ENCODE results near the gene SFR1. TPM values are rescaled to one million over a fixed set of nuclear protein-coding genes. Genes with fewer than 3 reads are reported as not detected.

SFR1 gene
- total and polyA plus RNA-seq, 10 donors, result 7.5 to 13.2 (median 9.3) TPM

DNA sequence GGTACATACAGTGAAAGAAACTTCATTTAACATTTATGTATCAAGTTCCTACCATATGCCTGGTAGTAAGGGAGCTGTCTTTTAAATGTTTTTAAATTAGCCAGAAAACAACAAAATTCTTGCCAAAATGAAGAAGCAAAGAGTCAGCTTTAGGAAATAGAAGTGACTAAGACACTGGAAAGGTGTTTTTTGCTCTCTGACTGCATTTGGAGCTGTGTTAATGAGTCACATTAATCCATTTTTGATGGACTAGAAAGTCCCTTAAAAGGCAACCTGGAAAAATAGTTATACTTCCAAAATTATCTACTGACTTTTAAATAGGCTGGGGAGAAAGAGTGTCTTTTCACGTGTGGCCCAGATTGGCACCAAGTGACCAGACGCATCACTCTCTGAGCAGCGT lies 32.4 kb upstream of the SFR1 start:
- TF ChIP-seq POLR2A (IDR thresholded peaks at IDR 0.05) (no peak), POLR2AphosphoS5 (IDR thresholded peaks at IDR 0.05) (no peak)
- TF ChIP-seq, protein P1, sequence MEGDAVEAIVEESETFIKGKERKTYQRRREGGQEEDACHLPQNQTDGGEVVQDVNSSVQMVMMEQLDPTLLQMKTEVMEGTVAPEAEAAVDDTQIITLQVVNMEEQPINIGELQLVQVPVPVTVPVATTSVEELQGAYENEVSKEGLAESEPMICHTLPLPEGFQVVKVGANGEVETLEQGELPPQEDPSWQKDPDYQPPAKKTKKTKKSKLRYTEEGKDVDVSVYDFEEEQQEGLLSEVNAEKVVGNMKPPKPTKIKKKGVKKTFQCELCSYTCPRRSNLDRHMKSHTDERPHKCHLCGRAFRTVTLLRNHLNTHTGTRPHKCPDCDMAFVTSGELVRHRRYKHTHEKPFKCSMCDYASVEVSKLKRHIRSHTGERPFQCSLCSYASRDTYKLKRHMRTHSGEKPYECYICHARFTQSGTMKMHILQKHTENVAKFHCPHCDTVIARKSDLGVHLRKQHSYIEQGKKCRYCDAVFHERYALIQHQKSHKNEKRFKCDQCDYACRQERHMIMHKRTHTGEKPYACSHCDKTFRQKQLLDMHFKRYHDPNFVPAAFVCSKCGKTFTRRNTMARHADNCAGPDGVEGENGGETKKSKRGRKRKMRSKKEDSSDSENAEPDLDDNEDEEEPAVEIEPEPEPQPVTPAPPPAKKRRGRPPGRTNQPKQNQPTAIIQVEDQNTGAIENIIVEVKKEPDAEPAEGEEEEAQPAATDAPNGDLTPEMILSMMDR (IDR thresholded peaks at IDR 0.05 in 8 of 11, conservative IDR thresholded peaks at IDR 0.05 in 3 of 11), result no peak
- Histone ChIP-seq H3K9me3 (peaks cover 0 to 3% (median 0%) of the 10 kb centered on the region in 8 donors), H3K36me3 (no peaks in the 10 kb centered on the region), H3K4me1 (no peaks in the 10 kb centered on the region), H3K27me3 (replicated peaks in 1 of 7) (no peaks in the 10 kb centered on the region), H3K4me3 (no peak overlapping the region), H3K27ac (no peak overlapping the region)
- no peak for DNase-seq
- intact Hi-C loops (cut with DNase I; ENCODE audit: low total_unique reads), result loop anchor here (10.0 kb wide), 1 partner anchor 205 kb away; no protein-coding TSS in a partner anchor
- WGBS, 5 donors, result 91 to 95% (median 93%) methylated on average over 3 of the region's 3 CpGs

DNA sequence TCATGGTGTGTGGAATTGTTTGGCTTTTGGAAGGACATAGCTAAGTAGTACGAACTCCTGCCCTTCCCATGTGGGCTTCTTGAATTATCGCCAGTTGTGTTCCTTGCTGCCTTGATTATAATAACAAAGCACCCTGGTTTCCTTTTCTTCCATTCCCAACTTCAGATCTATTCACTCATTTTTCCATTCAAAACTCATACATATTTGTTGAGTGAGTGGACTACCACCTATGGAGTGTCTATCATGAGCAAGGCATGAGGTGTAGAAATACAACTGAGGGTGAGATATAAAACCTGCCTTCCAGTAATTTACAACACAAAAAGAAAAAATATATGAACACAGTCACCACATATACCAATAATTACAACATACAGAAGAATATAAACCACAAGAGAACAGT lies 31.4 kb upstream of the SFR1 start:
- Histone ChIP-seq H3K9me3 (peaks cover 0 to 3% (median 0%) of the 10 kb centered on the region in 8 donors), H3K4me1 (no peaks in the 10 kb centered on the region), H3K27me3 (replicated peaks in 1 of 7) (no peaks in the 10 kb centered on the region), H3K36me3 (no peaks in the 10 kb centered on the region), H3K4me3 (no peak overlapping the region), H3K27ac (no peak overlapping the region)
- 75 to 95% (median 89%) methylated on average over 2 of the region's 2 CpGs for whole genome bisulfite sequencing, 5 donors
- TF ChIP-seq POLR2A (IDR thresholded peaks at IDR 0.05) (no peak), POLR2AphosphoS5 (IDR thresholded peaks at IDR 0.05) (no peak)
- TF ChIP-seq, protein P1 (IDR thresholded peaks at IDR 0.05 in 8 of 11, conservative IDR thresholded peaks at IDR 0.05 in 3 of 11), result no peak
- no peak for DNase-seq
- intact Hi-C loops (cut with DNase I; ENCODE audit: low total_unique reads), result no loop called here

DNA sequence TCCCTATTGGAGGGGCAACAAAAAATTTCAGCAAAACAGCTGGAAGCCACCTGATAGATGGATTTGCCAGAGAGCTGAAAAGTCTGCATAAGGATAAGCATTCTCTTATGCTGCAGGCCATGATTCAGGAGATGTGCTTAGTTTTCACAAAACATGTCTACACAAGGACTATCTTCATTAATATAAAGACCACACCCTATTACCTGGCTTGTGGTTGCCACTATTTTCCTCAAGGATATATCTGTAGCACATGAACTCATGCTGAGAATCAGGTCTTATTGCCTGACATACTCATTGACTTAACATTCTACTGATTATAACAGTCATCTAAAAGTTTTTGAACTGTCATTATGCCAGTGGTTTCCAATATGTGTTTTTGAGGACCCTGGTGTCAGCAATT lies 29.2 kb upstream of the SFR1 start:
- H3K36me3 ChIP-seq, result no peaks in the 10 kb centered on the region
- H3K27me3 ChIP-seq (replicated peaks in 1 of 7), result no peaks in the 10 kb centered on the region
- H3K9me3 ChIP-seq, result peaks cover 0 to 12% (median 0%) of the 10 kb centered on the region in 8 donors
- intact Hi-C loops (cut with DNase I; ENCODE audit: low total_unique reads), result no loop called here
- DNase-seq, result no peak
- H3K4me3 ChIP-seq, result no peak overlapping the region
- TF ChIP-seq, protein P1 (IDR thresholded peaks at IDR 0.05 in 8 of 11, conservative IDR thresholded peaks at IDR 0.05 in 3 of 11), result no peak
- TF ChIP-seq POLR2AphosphoS5 (IDR thresholded peaks at IDR 0.05) (no peak), POLR2A (IDR thresholded peaks at IDR 0.05) (no peak)
- H3K27ac ChIP-seq, result no peak overlapping the region
- H3K4me1 ChIP-seq, result no peaks in the 10 kb centered on the region

DNA sequence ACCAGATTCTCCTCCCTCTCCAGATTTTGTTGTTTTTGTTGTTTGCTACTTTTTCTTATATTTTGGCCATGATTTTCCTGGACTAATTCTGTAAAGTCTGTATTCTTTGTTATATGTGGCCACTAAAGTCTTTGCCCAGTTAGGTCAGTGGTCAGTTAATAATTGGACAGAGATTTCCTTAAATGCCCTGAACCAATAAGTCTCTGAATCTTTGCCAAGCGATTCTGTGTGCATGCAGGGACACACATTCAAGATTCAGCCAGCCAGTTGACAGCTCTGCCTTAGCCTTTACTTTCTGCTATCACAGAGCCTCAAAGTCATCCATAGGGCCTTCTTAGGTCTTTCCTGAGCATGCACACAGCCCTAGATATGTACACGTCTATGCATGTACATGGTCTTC lies 25.3 kb upstream of the SFR1 start:
- no peaks in the 10 kb centered on the region for H3K36me3 ChIP-seq

More for the DNA sequence above, 25.3 kb upstream of the SFR1 start:
- Histone ChIP-seq H3K4me3 (no peak overlapping the region), H3K27ac (no peak overlapping the region), H3K4me1 (no peaks in the 10 kb centered on the region), H3K9me3 (peaks cover 0 to 12% (median 0%) of the 10 kb centered on the region in 8 donors), H3K27me3 (replicated peaks in 1 of 7) (no peaks in the 10 kb centered on the region)
- TF ChIP-seq POLR2AphosphoS5 (IDR thresholded peaks at IDR 0.05) (no peak), POLR2A (IDR thresholded peaks at IDR 0.05) (no peak)
- TF ChIP-seq, protein P1 (IDR thresholded peaks at IDR 0.05 in 8 of 11, conservative IDR thresholded peaks at IDR 0.05 in 3 of 11), result no peak
- intact Hi-C loops (cut with DNase I; ENCODE audit: low total_unique reads), result no loop called here
- WGBS, 5 donors, result 91 to 94% (median 93%) methylated on average over 2 of the region's 2 CpGs
- DNase-seq, result no peak

Measured in spleen (tissue), 11 donors.